HepG2 (cell line): Measurements from ENCODE around the gene NOXRED1. TPM values are rescaled to one million over a fixed set of nuclear protein-coding genes. Genes with fewer than 3 reads are reported as not detected.

Experiments
- CAMTA2 ChIP-seq: sonication (generic); formaldehyde crosslinking; IDR thresholded peaks from 2 replicates; pipeline ENCODE4 v1.4.0; 2020; ENCODE audit warnings: mild to moderate bottlenecking, missing genetic modification reagents, borderline replicate concordance
- CTCF ChIP-seq: sonication (generic); formaldehyde crosslinking; IDR thresholded peaks from 2 replicates; pipeline ENCODE4 v1.5.0; 2020; ENCODE audit warnings: mild to moderate bottlenecking, missing genetic modification reagents, moderate library complexity
- DNMT3B ChIP-seq: conservative IDR thresholded peaks from 2 replicates; pipeline ENCODE4 v1.6.1; 2016; ENCODE audit warnings: missing biosample characterization, control low read depth
- HBP1 ChIP-seq: IDR thresholded peaks from 2 replicates; pipeline ENCODE4 v1.6.1; 2016; ENCODE audit warnings: low read depth, control low read depth
- HOMEZ ChIP-seq: IDR thresholded peaks from 2 replicates; pipeline ENCODE4 v1.6.1; 2016; ENCODE audit warnings: low read depth
- SP5 ChIP-seq: IDR thresholded peaks from 2 replicates; pipeline ENCODE4 v1.6.1; 2016; ENCODE audit warnings: low read depth, borderline replicate concordance
- ZNF468 ChIP-seq: sonication (generic); formaldehyde crosslinking; IDR thresholded peaks from 2 replicates; pipeline ENCODE4 v1.8.0; 2022; ENCODE audit warnings: mild to moderate bottlenecking, moderate library complexity, missing genetic modification reagents
- ZNF546 ChIP-seq: sonication (generic); formaldehyde crosslinking; conservative IDR thresholded peaks from 2 replicates; pipeline ENCODE4 v1.8.1; 2023; ENCODE audit warnings: mild to moderate bottlenecking, missing genetic modification reagents
- ZNF576 ChIP-seq: sonication (generic); formaldehyde crosslinking; IDR thresholded peaks from 2 replicates; pipeline ENCODE4 v1.4.0; 2020; ENCODE audit warnings: mild to moderate bottlenecking, missing genetic modification reagents
- ZNF687 ChIP-seq: sonication (generic); formaldehyde crosslinking; IDR thresholded peaks from 2 replicates; pipeline ENCODE4 v1.5.1; 2020; ENCODE audit warnings: mild to moderate bottlenecking, missing genetic modification reagents, moderate library complexity
- polyA plus RNA-seq, 8 experiments: library from polyadenylated mRNA; depleted of rRNA in 3 of 8; stranded (reverse) in 7 of 8; unstranded in 1 of 8; fragments of >200 nt; fragmentation: Illumina TruSeq in 4 of 8; extraction: Trizol in 4 of 8; gene quantifications; 2 replicates each; pipeline versions ENCODE4 v1.2.1 to v1.2.3, GENCODE V29; 2011 to 2016; ENCODE audit warnings: low read depth in 4 of 8, missing spikeins in 1 of 8, mixed read lengths in 1 of 8; ENCODE audit not compliant: insufficient read depth in 1 of 8
- total RNA-seq, 5 experiments: library from RNA; depleted of rRNA; stranded (reverse); fragments of >200 nt; fragmentation: Illumina TruSeq; extraction: Trizol; gene quantifications; 2 replicates each; pipeline ENCODE4 v1.2.3, GENCODE V29; 2016; ENCODE audit warnings: low read depth in 1 of 5

The NOXRED1 gene
- total and polyA plus RNA-seq, 2 of the 13 experiments (the other 11 are each of a cell fraction or from before 2014, with no cell fraction given) = 0.24 to 0.41 TPM

- TF ChIP-seq CTCF (peak; percentile 28; the same call in 1 of the 2 replicates), ZNF546 (CRISPR knock-in tag) (no peak), HBP1 (CRISPR knock-in tag) (peak; percentile 36; the same call in 1 of the 2 replicates), CAMTA2 (CRISPR knock-in tag) (0 out of 2 replicates have a peak, but pooled peaks have one; percentile 80), ZNF468 (CRISPR knock-in tag) (no peak), HOMEZ (0 out of 2 replicates have a peak, but pooled peaks have one; percentile 15), SP5 (CRISPR knock-in tag) (peak; percentile 73; the same call in 1 of the 2 replicates), ZNF687 (peak; percentile 87), ZNF576 (CRISPR knock-in tag) (0 out of 2 replicates have a peak, but pooled peaks have one; percentile 58), DNMT3B (no peak)
- TF ChIP-seq, all 625 proteins: peak for 203
These were observed 34.4 kb upstream of the NOXRED1 start, which contains the start of the genes AHSA1 and VIPAS39 (continued) for GRCh38 chr14:77457522-77458248.
